ENCODE results near the gene NFIA.

DNA sequence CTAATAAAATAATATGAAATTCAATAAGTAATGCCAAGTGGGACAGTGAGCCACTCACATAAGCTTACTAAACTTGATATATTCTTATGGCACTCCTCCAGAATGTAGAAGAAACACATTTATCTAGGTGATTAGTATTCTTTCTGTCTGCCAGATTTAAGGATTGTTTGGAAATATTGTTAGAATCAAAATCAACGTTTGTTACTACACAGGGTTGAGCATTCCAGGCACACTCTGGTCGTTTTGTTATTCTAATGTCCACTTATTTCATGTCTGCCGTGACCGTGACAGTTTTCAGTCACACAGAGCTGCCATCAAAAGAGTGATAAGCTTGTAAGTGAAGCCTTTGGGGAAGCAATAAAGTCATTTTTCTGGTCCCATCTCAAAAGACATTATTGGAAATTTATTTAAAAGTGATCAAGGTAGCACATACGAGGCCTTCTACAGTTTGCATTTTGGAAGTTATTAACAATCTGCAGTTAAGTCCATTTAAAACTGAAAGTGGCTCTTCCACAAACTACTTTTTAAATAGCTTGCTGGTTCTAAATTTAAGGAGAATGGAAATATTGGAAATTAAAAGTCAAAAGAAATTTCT lies 38.0 kb downstream of the NFIA start:
- TF ChIP-seq POLR2AphosphoS5 (IDR thresholded peaks at IDR 0.05) (no peak), POLR2A (IDR thresholded peaks at IDR 0.05) (no peak)
- TF ChIP-seq, protein P1, sequence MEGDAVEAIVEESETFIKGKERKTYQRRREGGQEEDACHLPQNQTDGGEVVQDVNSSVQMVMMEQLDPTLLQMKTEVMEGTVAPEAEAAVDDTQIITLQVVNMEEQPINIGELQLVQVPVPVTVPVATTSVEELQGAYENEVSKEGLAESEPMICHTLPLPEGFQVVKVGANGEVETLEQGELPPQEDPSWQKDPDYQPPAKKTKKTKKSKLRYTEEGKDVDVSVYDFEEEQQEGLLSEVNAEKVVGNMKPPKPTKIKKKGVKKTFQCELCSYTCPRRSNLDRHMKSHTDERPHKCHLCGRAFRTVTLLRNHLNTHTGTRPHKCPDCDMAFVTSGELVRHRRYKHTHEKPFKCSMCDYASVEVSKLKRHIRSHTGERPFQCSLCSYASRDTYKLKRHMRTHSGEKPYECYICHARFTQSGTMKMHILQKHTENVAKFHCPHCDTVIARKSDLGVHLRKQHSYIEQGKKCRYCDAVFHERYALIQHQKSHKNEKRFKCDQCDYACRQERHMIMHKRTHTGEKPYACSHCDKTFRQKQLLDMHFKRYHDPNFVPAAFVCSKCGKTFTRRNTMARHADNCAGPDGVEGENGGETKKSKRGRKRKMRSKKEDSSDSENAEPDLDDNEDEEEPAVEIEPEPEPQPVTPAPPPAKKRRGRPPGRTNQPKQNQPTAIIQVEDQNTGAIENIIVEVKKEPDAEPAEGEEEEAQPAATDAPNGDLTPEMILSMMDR (IDR thresholded peaks at IDR 0.05) = no peak
